IMR-90 (cell line): ENCODE data around the gene MAT1A.
"Not testable (repeated sequence)": the region's sequence is repeated elsewhere in the genome, so short reads cannot be mapped to it uniquely, and the experiment has no call there.

Experiments used
- BHLHE40 ChIP-seq: fragments of 150-350 bp; IDR thresholded peaks from 2 replicates; pipeline ENCODE4 v1.6.1; 2016; ENCODE audit warnings: mild to moderate bottlenecking, low read depth, low read length
- CEBPB ChIP-seq: IDR thresholded peaks from 2 replicates; pipeline ENCODE4 v1.6.1; 2012; ENCODE audit warnings: low read depth, low read length, improper control_type of control experiment
- CHD1 ChIP-seq: IDR thresholded peaks from 2 replicates; pipeline ENCODE4 v1.6.1; 2012; ENCODE audit warnings: low read depth, low read length, improper control_type of control experiment
- CTCF ChIP-seq: conservative IDR thresholded peaks from 2 replicates; pipeline ENCODE4 v1.5.1; 2012; ENCODE audit warnings: mild to moderate bottlenecking, low read depth, low read length, improper control_type of control experiment
- ELK1 ChIP-seq: fragments of 150-350 bp; IDR thresholded peaks from 2 replicates; pipeline ENCODE4 v1.6.1; 2016; ENCODE audit warnings: low read depth, mild to moderate bottlenecking, low read length, moderate library complexity, borderline replicate concordance
- MAFK ChIP-seq: IDR thresholded peaks from 2 replicates; pipeline ENCODE4 v1.6.1; 2012; ENCODE audit warnings: low read depth, low read length, improper control_type of control experiment
- MAZ ChIP-seq: IDR thresholded peaks from 2 replicates; pipeline ENCODE4 v1.6.1; 2012; ENCODE audit warnings: low read depth, mild to moderate bottlenecking, low read length, improper control_type of control experiment, moderate library complexity, borderline replicate concordance
- MXI1 ChIP-seq: IDR thresholded peaks from 2 replicates; pipeline ENCODE4 v1.6.1; 2012; ENCODE audit warnings: low read depth, mild to moderate bottlenecking, low read length, moderate library complexity, borderline replicate concordance
- NFE2L2 ChIP-seq: fragments of 150-350 bp; IDR thresholded peaks from 2 replicates; pipeline ENCODE4 v1.6.1; 2016; ENCODE audit warnings: low read depth, mild to moderate bottlenecking, low read length
- POLR2A ChIP-seq: IDR thresholded peaks from 2 replicates; pipeline ENCODE4 v1.6.1; 2012; ENCODE audit warnings: mild to moderate bottlenecking, low read depth, low read length
- RAD21 ChIP-seq: IDR thresholded peaks from 2 replicates; pipeline ENCODE4 v1.6.1; 2012; ENCODE audit warnings: low read length, improper control_type of control experiment
- RFX5 ChIP-seq: IDR thresholded peaks from 2 replicates; pipeline ENCODE4 v1.8.0; 2012; ENCODE audit warnings: low read depth, mild to moderate bottlenecking, low read length, moderate library complexity
- SMC3 ChIP-seq: fragments of 150-350 bp; IDR thresholded peaks from 2 replicates; pipeline ENCODE4 v1.6.1; 2016; ENCODE audit warnings: low read depth, mild to moderate bottlenecking, antibody characterized with exemption, low read length, moderate library complexity
- USF2 ChIP-seq: fragments of 150-350 bp; IDR thresholded peaks from 2 replicates; pipeline ENCODE4 v1.6.1; 2017; ENCODE audit warnings: mild to moderate bottlenecking, antibody characterized with exemption, low read length, low read depth

GRCh38 chr10:80233871-80234270 is 55.6 kb downstream of the MAT1A start:
- not testable (repeated sequence) for TF ChIP-seq RFX5, CTCF, USF2, RAD21, POLR2A, CEBPB, NFE2L2, SMC3, MAZ, ELK1, MAFK, CHD1, BHLHE40, MXI1
